Measurements from ENCODE around the gene ATP1A4.

Gene ATP1A4

GRCh38 chr1:160171980-160172379 lies 20.6 kb downstream of the ATP1A4 start:
- no peak for DNase-seq (ENCODE audit: low read depth)

GRCh38 chr1:160177231-160177630 lies 25.8 kb downstream of the ATP1A4 start:
- no peak for DNase-seq (ENCODE audit: low read depth)

GRCh38 chr1:160177667-160178066 lies 26.3 kb downstream of the ATP1A4 start:
- no peak for DNase-seq (ENCODE audit: low read depth)

- no peak for DNase-seq (ENCODE audit: low read depth)
These were observed 27.3 kb downstream of the ATP1A4 start for GRCh38 chr1:160178731-160179130.

GRCh38 chr1:160179336-160179735 lies 27.9 kb downstream of the ATP1A4 start:
- DNase-seq (ENCODE audit: low read depth) = no peak

GRCh38 chr1:160186246-160186645 lies 34.8 kb downstream of the ATP1A4 start:
- no peak for DNase-seq (ENCODE audit: low read depth)

- no peak for DNase-seq (ENCODE audit: low read depth)
These were observed 35.3 kb downstream of the ATP1A4 start for GRCh38 chr1:160186729-160187128.

GRCh38 chr1:160187407-160187806 lies 36.0 kb downstream of the ATP1A4 start:
- DNase-seq (ENCODE audit: low read depth) = no peak

GRCh38 chr1:160188341-160188740 lies 36.9 kb downstream of the ATP1A4 start:
- no peak for DNase-seq (ENCODE audit: low read depth)

GRCh38 chr1:160189649-160190625 lies 38.5 kb downstream of the ATP1A4 start, which contains the start of gene CASQ1:
Gene CASQ1 (plus strand): TSS chr1:160190575. CDS start chr1:160190752, 177 bp downstream.
- no peak for DNase-seq (ENCODE audit: low read depth)

- DNase-seq (ENCODE audit: low read depth) = no peak
These were observed 40.4 kb downstream of the ATP1A4 start for GRCh38 chr1:160191756-160192155.

GRCh38 chr1:160192234-160192633 lies 40.8 kb downstream of the ATP1A4 start:
- no peak for DNase-seq (ENCODE audit: low read depth)

GRCh38 chr1:160193091-160193819 lies 41.9 kb downstream of the ATP1A4 start:
- peak; percentile 79 for DNase-seq (ENCODE audit: low read depth)

- no peak for DNase-seq (ENCODE audit: low read depth)
These were observed 42.7 kb downstream of the ATP1A4 start for GRCh38 chr1:160193832-160194736.

- no peak for DNase-seq (ENCODE audit: low read depth)
These were observed 43.3 kb downstream of the ATP1A4 start for GRCh38 chr1:160194737-160195059.

- no peak for DNase-seq (ENCODE audit: low read depth)
These were observed 44.7 kb downstream of the ATP1A4 start for GRCh38 chr1:160196143-160196542.

- no peak for DNase-seq (ENCODE audit: low read depth)
These were observed 45.8 kb downstream of the ATP1A4 start for GRCh38 chr1:160197231-160197630.

GRCh38 chr1:160200786-160201185 lies 49.4 kb downstream of the ATP1A4 start:
- no peak for DNase-seq (ENCODE audit: low read depth)

GRCh38 chr1:160204526-160205241 lies 53.3 kb downstream of the ATP1A4 start:
- DNase-seq (ENCODE audit: low read depth) = no peak

- no peak for DNase-seq (ENCODE audit: low read depth)
These were observed 54.0 kb downstream of the ATP1A4 start, which contains the start of gene PEA15 for GRCh38 chr1:160205242-160206035. Gene PEA15 (plus strand): TSS chr1:160205384. CDS start chr1:160211545, 6,161 bp downstream.

Data from fibroblast of the conjunctiva (primary cell).